HUES64 (cell line): ENCODE measurements around the gene CCDC182.

Experiments used
- H3K27ac ChIP-seq: 2 replicates; pipeline ENCODE4 v1.7.0; 2013; ENCODE audit warnings: low read depth, low read length, inconsistent platforms
- H3K27me3 ChIP-seq: 2 replicates; pipeline ENCODE4 v1.6.1; 2013; ENCODE audit warnings: mild to moderate bottlenecking, low read length; ENCODE audit not compliant: insufficient read depth
- H3K36me3 ChIP-seq: 2 replicates; pipeline ENCODE4 v1.6.1; 2013; ENCODE audit warnings: mild to moderate bottlenecking, low read length; ENCODE audit not compliant: insufficient read depth
- H3K4me1 ChIP-seq: 2 replicates; pipeline ENCODE4 v1.6.1; 2013; ENCODE audit warnings: mild to moderate bottlenecking, low read length, moderate library complexity; ENCODE audit not compliant: insufficient read depth
- H3K4me3 ChIP-seq: 2 replicates; pipeline ENCODE4 v1.5.1; 2013; ENCODE audit warnings: mild to moderate bottlenecking, low read length, moderate library complexity
- H3K9ac ChIP-seq: 2 replicates; pipeline ENCODE4 v1.6.1; 2013; ENCODE audit warnings: mild to moderate bottlenecking, low read depth, low read length
- H3K9me3 ChIP-seq: 2 replicates; pipeline ENCODE4 v1.6.1; 2013; ENCODE audit warnings: low read depth, low read length; ENCODE audit not compliant: insufficient read depth
- WGBS: fragments of 150-250, 120-280 bp; methylation state at CpG from one replicate; pipeline ENCODE4 v1.1.7; 2013; ENCODE audit warnings: missing lambda C conversion rate; 5-methylcytosine and 5-hydroxymethylcytosine counted together

The CCDC182 gene

GRCh38 chr17:57740235-57740528 is 4.9 kb downstream of the CCDC182 start:
- Histone ChIP-seq H3K27me3 (no peaks in the 10 kb centered on the region), H3K9me3 (no peaks in the 10 kb centered on the region), H3K27ac (no peak overlapping the region), H3K4me1 (no peaks in the 10 kb centered on the region), H3K9ac (no peak overlapping the region), H3K36me3 (no peaks in the 10 kb centered on the region), H3K4me3 (no peak overlapping the region)
- 66% methylated on average over 2 of the region's 2 CpGs for WGBS

- no peak overlapping the region for H3K9ac ChIP-seq
- no peaks in the 10 kb centered on the region for H3K4me1 ChIP-seq
- 53% methylated on average over 1 of the region's 1 CpG for WGBS
- no peaks in the 10 kb centered on the region for H3K36me3 ChIP-seq
- H3K9me3 ChIP-seq: no peaks in the 10 kb centered on the region
- H3K27me3 ChIP-seq: no peaks in the 10 kb centered on the region
- no peak overlapping the region for H3K4me3 ChIP-seq
- H3K27ac ChIP-seq: no peak overlapping the region
Observed at GRCh38 chr17:57739402-57740234, 5.5 kb downstream of the CCDC182 start.

DNA sequence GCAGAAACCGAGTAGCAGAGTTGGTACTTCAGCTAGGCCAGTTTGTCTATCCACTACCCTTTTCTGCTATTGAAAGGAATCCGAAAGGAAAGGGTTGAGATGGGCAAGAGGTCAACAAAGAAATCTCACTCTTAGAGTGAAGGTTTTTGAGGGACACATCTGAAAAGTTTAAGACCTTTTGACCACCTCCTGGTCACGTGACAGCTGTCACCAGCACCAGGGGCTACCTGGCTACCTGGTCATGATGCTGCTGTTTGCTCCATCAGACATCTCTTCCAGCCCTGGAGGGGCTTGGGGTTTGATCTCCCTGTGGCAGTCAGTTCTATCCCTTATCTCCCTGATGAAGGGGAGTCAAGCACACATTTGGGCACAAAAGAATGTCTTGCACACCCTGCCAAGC is 7.6 kb downstream of the CCDC182 start:
- H3K4me3 ChIP-seq: no peak overlapping the region
- H3K36me3 ChIP-seq: no peaks in the 10 kb centered on the region
- H3K9me3 ChIP-seq: no peaks in the 10 kb centered on the region
- no peak overlapping the region for H3K9ac ChIP-seq
- H3K27me3 ChIP-seq: no peaks in the 10 kb centered on the region
- WGBS: 82% methylated on average over 3 of the region's 3 CpGs
- H3K27ac ChIP-seq: no peak overlapping the region
- no peaks in the 10 kb centered on the region for H3K4me1 ChIP-seq

GRCh38 chr17:57735707-57736106 is 9.4 kb downstream of the CCDC182 start:
- Histone ChIP-seq H3K36me3 (no peaks in the 10 kb centered on the region), H3K4me1 (no peaks in the 10 kb centered on the region), H3K9ac (no peak overlapping the region), H3K27me3 (no peaks in the 10 kb centered on the region), H3K4me3 (no peak overlapping the region), H3K27ac (no peak overlapping the region), H3K9me3 (no peaks in the 10 kb centered on the region)
- 56% methylated on average over 6 of the region's 6 CpGs for WGBS

- H3K27ac ChIP-seq: no peak overlapping the region
- H3K36me3 ChIP-seq: no peaks in the 10 kb centered on the region
- H3K4me3 ChIP-seq: no peak overlapping the region
- no peaks in the 10 kb centered on the region for H3K9me3 ChIP-seq
- H3K4me1 ChIP-seq: no peaks in the 10 kb centered on the region
- no peaks in the 10 kb centered on the region for H3K27me3 ChIP-seq
- no peak overlapping the region for H3K9ac ChIP-seq
- WGBS: 91% methylated on average over 3 of the region's 3 CpGs
Observed at GRCh38 chr17:57735230-57735629, 9.9 kb downstream of the CCDC182 start.

- Histone ChIP-seq H3K9ac (no peak overlapping the region), H3K27ac (no peak overlapping the region), H3K4me3 (no peak overlapping the region), H3K36me3 (no peaks in the 10 kb centered on the region), H3K4me1 (no peaks in the 10 kb centered on the region), H3K9me3 (no peaks in the 10 kb centered on the region), H3K27me3 (no peaks in the 10 kb centered on the region)
- WGBS: 89% methylated on average over 1 of the region's 2 CpGs
Observed at GRCh38 chr17:57733085-57733484, 12.0 kb downstream of the CCDC182 start.

- WGBS: 97% methylated on average over 3 of the region's 3 CpGs
- no peaks in the 10 kb centered on the region for H3K4me1 ChIP-seq
Observed at GRCh38 chr17:57732062-57732461, 13.0 kb downstream of the CCDC182 start.

GRCh38 chr17:57730026-57730701 is 14.9 kb downstream of the CCDC182 start:
- Histone ChIP-seq H3K4me3 (no peak overlapping the region), H3K4me1 (no peaks in the 10 kb centered on the region), H3K27ac (no peak overlapping the region), H3K36me3 (no peaks in the 10 kb centered on the region), H3K9me3 (no peaks in the 10 kb centered on the region), H3K27me3 (no peaks in the 10 kb centered on the region), H3K9ac (no peak overlapping the region)
- 93% methylated on average over 3 of the region's 3 CpGs for WGBS

More at GRCh38 chr17:57732062-57732461, 13.0 kb downstream of the CCDC182 start:
- Histone ChIP-seq H3K9ac (no peak overlapping the region), H3K27me3 (no peaks in the 10 kb centered on the region), H3K36me3 (no peaks in the 10 kb centered on the region), H3K9me3 (no peaks in the 10 kb centered on the region), H3K27ac (no peak overlapping the region), H3K4me3 (no peak overlapping the region)

DNA sequence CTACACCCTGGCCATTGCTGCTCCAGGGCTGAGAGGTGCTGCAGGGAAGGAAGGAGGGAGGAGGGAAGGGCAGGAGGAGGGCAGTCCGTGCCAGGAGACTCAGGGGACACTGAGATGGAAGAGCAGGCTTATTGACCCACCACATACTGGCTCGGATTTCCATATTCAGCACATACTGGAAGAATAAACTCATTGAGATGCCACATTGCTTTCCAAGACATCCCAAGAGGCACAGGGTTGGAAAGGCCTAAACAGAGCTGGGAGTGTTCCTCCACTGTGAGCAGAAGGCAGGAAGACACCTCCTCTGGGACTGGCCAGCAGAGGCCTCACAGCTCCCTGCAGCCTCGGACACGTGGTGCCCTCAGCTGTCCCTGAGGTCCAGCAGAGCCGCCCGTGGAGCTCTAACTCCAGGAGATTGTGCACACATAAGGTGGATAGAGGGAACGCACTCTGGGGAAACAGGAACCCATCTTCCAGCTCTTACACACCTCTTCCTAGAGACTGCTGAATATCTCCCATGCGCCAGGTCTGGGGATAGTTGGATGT is 17.4 kb downstream of the CCDC182 start:
- H3K27ac ChIP-seq: no peak overlapping the region
- 88% methylated on average over 7 of the region's 8 CpGs for WGBS
- H3K4me1 ChIP-seq: 0 out of 2 replicates have a peak, but pooled peaks cover 5% of the 10 kb centered on the region
- H3K27me3 ChIP-seq: no peaks in the 10 kb centered on the region
- no peaks in the 10 kb centered on the region for H3K36me3 ChIP-seq
- H3K9me3 ChIP-seq: no peaks in the 10 kb centered on the region
- H3K4me3 ChIP-seq: no peak overlapping the region
- no peak overlapping the region for H3K9ac ChIP-seq

DNA sequence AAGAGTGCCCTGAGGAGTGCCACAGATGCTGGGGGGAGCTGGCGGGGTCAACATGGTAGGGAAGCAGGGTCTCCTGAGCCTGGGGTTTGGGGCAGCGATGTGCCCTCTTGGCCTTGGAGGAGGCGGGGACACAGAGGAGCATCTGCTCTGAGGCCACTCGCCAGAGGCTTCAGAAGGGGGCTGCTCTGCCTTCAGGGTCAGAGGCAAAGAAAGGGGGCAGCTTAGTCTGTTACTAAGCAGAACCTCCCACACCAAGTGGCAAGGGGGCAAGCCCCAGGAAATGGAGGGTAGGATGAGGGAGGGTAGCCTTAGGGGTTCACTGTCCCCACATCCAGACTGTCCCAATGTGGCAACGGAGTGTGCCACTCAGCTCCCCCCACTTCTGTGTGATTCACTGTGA is 18.3 kb downstream of the CCDC182 start:
- Histone ChIP-seq H3K9me3 (no peaks in the 10 kb centered on the region), H3K27me3 (no peaks in the 10 kb centered on the region), H3K27ac (no peak overlapping the region), H3K36me3 (no peaks in the 10 kb centered on the region), H3K9ac (no peak overlapping the region), H3K4me3 (no peak overlapping the region), H3K4me1 (0 out of 2 replicates have a peak, but pooled peaks cover 5% of the 10 kb centered on the region)
- WGBS: 76% methylated on average over 5 of the region's 5 CpGs

DNA sequence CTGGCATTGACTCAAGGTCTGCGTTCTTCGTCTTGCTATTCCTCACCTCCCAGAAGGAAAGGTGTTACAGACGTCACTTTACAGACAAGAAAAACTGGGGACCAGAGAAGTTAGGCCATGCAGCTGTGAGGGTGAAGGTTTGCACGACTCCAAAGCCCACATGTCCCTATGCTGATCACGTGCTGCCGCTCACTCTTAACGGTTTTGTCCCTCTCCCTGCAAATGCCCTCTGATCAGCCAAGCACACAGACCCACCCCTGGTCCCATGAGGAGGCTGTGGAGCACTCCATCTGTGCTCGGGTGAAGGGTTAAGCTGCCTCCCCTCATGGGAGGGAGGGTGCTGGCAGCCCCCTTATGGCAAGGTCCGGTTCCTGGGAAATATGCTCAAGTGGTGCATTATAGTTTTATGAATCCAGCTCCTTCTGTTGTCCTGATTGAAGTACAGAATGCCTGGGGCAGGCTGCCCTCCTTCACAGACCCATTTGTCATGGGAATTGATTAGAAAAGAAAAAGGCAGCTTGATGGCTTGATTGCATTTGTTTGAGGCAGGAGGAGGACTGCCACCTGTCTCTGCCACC is 18.8 kb downstream of the CCDC182 start:
- Histone ChIP-seq H3K36me3 (no peaks in the 10 kb centered on the region), H3K9ac (no peak overlapping the region), H3K27ac (no peak overlapping the region), H3K4me3 (no peak overlapping the region), H3K27me3 (no peaks in the 10 kb centered on the region), H3K4me1 (0 out of 2 replicates have a peak, but pooled peaks cover 5% of the 10 kb centered on the region), H3K9me3 (no peaks in the 10 kb centered on the region)
- WGBS: 91% methylated on average over 9 of the region's 9 CpGs
